Measurements from ENCODE around the gene NEK1. TPM values are rescaled to one million over a fixed set of nuclear protein-coding genes. Genes with fewer than 3 reads are reported as not detected.
"Not testable (repeated sequence)": the region's sequence is repeated elsewhere in the genome, so short reads cannot be mapped to it uniquely, and the experiment has no call there.

Gene NEK1
- polyA plus RNA-seq, 1 of the 3 experiments (the other 2 are of a cell fraction), result 2.0 TPM

DNA sequence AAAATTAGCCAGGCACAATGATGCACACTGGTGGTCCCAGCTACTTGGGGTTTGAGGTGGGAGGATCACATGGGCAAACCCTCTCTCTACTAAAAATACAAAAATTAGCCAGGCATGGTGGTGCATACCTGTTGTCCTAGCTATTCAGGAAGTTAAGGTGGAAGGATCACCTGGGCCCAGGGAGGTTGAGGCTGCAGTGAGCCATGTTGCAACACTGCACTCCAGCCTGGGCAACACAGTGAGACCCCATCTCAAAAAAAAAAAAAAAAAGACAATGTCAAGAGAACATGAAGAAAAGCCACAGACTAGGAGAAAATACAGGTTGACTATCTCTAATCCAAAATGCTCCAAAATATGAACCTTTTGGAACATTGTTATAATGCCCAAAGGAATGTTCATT is 153.8 kb downstream of the NEK1 start:
- Histone ChIP-seq H2AFZ (ENCODE audit: low read depth) (no peak overlapping the region), H3K79me2 (ENCODE audit: insufficient read depth) (no peaks in the 10 kb centered on the region)
- CTCF ChIA-PET, result no interaction called here

DNA sequence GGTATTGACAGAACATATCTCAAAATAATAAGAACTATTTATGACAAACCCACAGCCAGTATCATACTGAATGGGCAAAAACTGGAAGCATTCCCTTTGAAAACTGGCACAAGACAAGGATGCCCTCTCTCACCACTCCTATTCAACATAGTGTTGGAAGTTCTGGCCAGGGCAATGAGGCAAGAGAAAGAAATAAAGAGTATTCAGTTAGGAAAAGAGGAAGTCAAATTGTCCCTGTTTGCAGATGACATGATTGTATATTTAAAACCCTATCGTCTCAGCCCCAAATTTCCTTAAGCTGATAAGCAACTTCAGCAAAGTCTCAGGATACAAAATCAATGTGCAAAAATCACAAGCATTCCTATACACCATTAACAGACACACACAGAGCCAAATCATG is 159.7 kb downstream of the NEK1 start:
- H3K79me2 ChIP-seq (ENCODE audit: insufficient read depth); CTCF ChIA-PET; H3K27me3 ChIP-seq (ENCODE audit: insufficient read depth); POLR2A ChIA-PET; H3K4me2 ChIP-seq; H3K9ac ChIP-seq; H3K4me3 ChIP-seq (ENCODE audit: low read depth in 2 of 2, low read length in 1 of 2); H3K9me2 ChIP-seq; H3K4me1 ChIP-seq (ENCODE audit: control insufficient read depth in 1 of 2, insufficient read depth in 2 of 2, low read depth in 1 of 2, low read length in 1 of 2); DNase-seq; H4K20me1 ChIP-seq (ENCODE audit: insufficient read depth); H3F3A ChIP-seq (replicated peaks; ENCODE audit: insufficient read depth); H3K9me3 ChIP-seq; H2AFZ ChIP-seq (ENCODE audit: low read depth); H3K27ac ChIP-seq (ENCODE audit: low read depth in 2 of 2, low read length in 1 of 2): not testable (repeated sequence)
- peaks cover 0 to 13% of the 10 kb centered on the region in 2 experiments for H3K36me3 ChIP-seq (replicated peaks in 1 of 2; ENCODE audit: control insufficient read depth in 1 of 2, insufficient read depth in 2 of 2, low read length in 1 of 2)
- 90% methylated on average over 1 of the region's 1 CpG for WGBS (ENCODE audit: low lambda C conversion rate)

More for the DNA sequence above, 153.8 kb downstream of the NEK1 start:
- no peak for DNase-seq
- TF ChIP-seq GABPA (IDR thresholded peaks at IDR 0.05; ENCODE audit: low read depth), result no peak
- TF ChIP-seq YY1 (IDR thresholded peaks at IDR 0.05; ENCODE audit: low read depth), result no peak
- TF ChIP-seq TCF12 (IDR thresholded peaks at IDR 0.05), result no peak
- no peak for TF ChIP-seq POLR2AphosphoS5 (IDR thresholded peaks at IDR 0.05; ENCODE audit: low read depth, low read length)
- TF ChIP-seq SMC3 (IDR thresholded peaks at IDR 0.05; ENCODE audit: low read depth, low read length), result no peak
- Histone ChIP-seq H3K27me3 (ENCODE audit: insufficient read depth) (no peaks in the 10 kb centered on the region), H3K36me3 (replicated peaks in 1 of 2; ENCODE audit: control insufficient read depth in 1 of 2, insufficient read depth in 2 of 2, low read length in 1 of 2) (peaks cover 3 to 9% of the 10 kb centered on the region in 2 experiments), H3F3A (replicated peaks; ENCODE audit: insufficient read depth) (no peaks in the 10 kb centered on the region), H3K9me3 (no peaks in the 10 kb centered on the region), H3K4me1 (ENCODE audit: control insufficient read depth in 1 of 2, insufficient read depth in 2 of 2, low read depth in 1 of 2, low read length in 1 of 2) (peaks cover 0 to 4% of the 10 kb centered on the region in 2 experiments; a peak in 1 of 4 replicates), H3K27ac (ENCODE audit: low read depth in 2 of 2, low read length in 1 of 2) (no peak overlapping the region), H3K4me3 (ENCODE audit: low read depth in 2 of 2, low read length in 1 of 2) (no peak overlapping the region), H4K20me1 (ENCODE audit: insufficient read depth) (no peaks in the 10 kb centered on the region), H3K4me2 (no peak overlapping the region), H3K9me2 (no peaks in the 10 kb centered on the region), H3K9ac (no peak overlapping the region)
- POLR2A ChIA-PET, result no interaction called here

DNA sequence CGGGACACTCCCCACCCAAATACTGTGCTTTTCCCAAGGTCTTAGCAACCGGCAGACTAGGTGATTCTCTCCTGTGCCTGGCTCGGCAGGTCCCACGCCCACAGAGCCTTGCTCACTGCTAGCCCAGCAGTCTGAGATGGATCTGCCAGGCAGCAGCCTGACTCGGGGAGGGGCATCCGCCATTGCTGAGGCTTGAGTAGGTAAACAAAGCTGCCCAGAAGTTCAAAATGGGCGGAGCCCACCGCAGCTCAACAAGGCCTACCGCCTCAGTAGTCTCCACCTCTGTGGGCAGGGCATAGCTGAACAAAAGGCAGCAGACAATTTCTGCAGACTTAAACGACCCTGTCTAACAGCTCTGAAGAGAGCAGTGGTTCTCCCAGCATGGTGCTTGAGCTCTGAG is 163.4 kb downstream of the NEK1 start:
- H3K9me3 ChIP-seq; H3K9me2 ChIP-seq; H3K4me1 ChIP-seq (ENCODE audit: control insufficient read depth in 1 of 2, insufficient read depth in 2 of 2, low read depth in 1 of 2, low read length in 1 of 2); H3K4me3 ChIP-seq (ENCODE audit: low read depth in 2 of 2, low read length in 1 of 2); H3K27me3 ChIP-seq (ENCODE audit: insufficient read depth); H2AFZ ChIP-seq (ENCODE audit: low read depth); H3K4me2 ChIP-seq; H3K27ac ChIP-seq (ENCODE audit: low read depth in 2 of 2, low read length in 1 of 2); CTCF ChIA-PET; H3K9ac ChIP-seq; H3F3A ChIP-seq (replicated peaks; ENCODE audit: insufficient read depth); H3K79me2 ChIP-seq (ENCODE audit: insufficient read depth); DNase-seq; H4K20me1 ChIP-seq (ENCODE audit: insufficient read depth): not testable (repeated sequence)
- POLR2A ChIA-PET, result interaction anchor here (0.6 kb wide), 2 partner anchors 17 to 529 kb away, joined by 3 read pairs; no protein-coding TSS in a partner anchor
- peaks cover 0 to 20% of the 10 kb centered on the region in 2 experiments for H3K36me3 ChIP-seq (replicated peaks in 1 of 2; ENCODE audit: control insufficient read depth in 1 of 2, insufficient read depth in 2 of 2, low read length in 1 of 2)
- WGBS (ENCODE audit: low lambda C conversion rate), result 14% methylated on average over 1 of the region's 10 CpGs

DNA sequence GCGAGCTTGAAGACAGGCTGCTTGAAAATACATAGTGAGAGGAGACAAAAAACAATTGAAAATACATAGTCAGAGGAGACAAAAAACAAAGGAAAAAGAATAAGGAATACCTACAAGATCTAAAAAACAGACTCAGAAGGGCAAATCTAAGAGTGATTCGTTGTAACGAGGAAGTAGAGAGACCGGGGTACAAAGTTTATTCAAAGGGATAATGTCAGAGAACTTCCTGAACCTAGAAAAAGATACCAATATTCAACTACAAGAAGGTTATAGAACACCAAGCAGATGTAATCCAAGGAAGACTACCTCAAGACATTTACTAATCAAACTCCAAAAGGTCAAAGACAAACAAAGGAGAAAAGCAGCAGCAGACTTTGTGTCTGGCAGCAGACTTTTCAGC is 165.6 kb downstream of the NEK1 start:
- Histone ChIP-seq H3K79me2 (ENCODE audit: insufficient read depth) (no peaks in the 10 kb centered on the region), H3K4me2 (no peak overlapping the region), H3K9me2 (no peaks in the 10 kb centered on the region), H3K4me3 (ENCODE audit: low read depth in 2 of 2, low read length in 1 of 2) (no peak overlapping the region), H4K20me1 (ENCODE audit: insufficient read depth) (no peaks in the 10 kb centered on the region), H3K27me3 (ENCODE audit: insufficient read depth) (no peaks in the 10 kb centered on the region), H3K4me1 (ENCODE audit: control insufficient read depth in 1 of 2, insufficient read depth in 2 of 2, low read depth in 1 of 2, low read length in 1 of 2) (no peaks in the 10 kb centered on the region), H3K36me3 (replicated peaks in 1 of 2; ENCODE audit: control insufficient read depth in 1 of 2, insufficient read depth in 2 of 2, low read length in 1 of 2) (peaks cover 0 to 27% of the 10 kb centered on the region in 2 experiments), H3K9ac (no peak overlapping the region), H3F3A (replicated peaks; ENCODE audit: insufficient read depth) (no peaks in the 10 kb centered on the region), H3K9me3 (peaks cover 11% of the 10 kb centered on the region; the same call in 1 of the 2 replicates), H3K27ac (ENCODE audit: low read depth in 2 of 2, low read length in 1 of 2) (no peak overlapping the region), H2AFZ (ENCODE audit: low read depth) (no peak overlapping the region)
- 97% methylated on average over 4 of the region's 4 CpGs for WGBS (ENCODE audit: low lambda C conversion rate)
- ChIA-PET CTCF (no interaction called here), POLR2A (no interaction called here)
- TF ChIP-seq, protein P1, sequence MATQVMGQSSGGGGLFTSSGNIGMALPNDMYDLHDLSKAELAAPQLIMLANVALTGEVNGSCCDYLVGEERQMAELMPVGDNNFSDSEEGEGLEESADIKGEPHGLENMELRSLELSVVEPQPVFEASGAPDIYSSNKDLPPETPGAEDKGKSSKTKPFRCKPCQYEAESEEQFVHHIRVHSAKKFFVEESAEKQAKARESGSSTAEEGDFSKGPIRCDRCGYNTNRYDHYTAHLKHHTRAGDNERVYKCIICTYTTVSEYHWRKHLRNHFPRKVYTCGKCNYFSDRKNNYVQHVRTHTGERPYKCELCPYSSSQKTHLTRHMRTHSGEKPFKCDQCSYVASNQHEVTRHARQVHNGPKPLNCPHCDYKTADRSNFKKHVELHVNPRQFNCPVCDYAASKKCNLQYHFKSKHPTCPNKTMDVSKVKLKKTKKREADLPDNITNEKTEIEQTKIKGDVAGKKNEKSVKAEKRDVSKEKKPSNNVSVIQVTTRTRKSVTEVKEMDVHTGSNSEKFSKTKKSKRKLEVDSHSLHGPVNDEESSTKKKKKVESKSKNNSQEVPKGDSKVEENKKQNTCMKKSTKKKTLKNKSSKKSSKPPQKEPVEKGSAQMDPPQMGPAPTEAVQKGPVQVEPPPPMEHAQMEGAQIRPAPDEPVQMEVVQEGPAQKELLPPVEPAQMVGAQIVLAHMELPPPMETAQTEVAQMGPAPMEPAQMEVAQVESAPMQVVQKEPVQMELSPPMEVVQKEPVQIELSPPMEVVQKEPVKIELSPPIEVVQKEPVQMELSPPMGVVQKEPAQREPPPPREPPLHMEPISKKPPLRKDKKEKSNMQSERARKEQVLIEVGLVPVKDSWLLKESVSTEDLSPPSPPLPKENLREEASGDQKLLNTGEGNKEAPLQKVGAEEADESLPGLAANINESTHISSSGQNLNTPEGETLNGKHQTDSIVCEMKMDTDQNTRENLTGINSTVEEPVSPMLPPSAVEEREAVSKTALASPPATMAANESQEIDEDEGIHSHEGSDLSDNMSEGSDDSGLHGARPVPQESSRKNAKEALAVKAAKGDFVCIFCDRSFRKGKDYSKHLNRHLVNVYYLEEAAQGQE (IDR thresholded peaks at IDR 0.05; ENCODE audit: low read depth, low read length), result no peak
- TF ChIP-seq RAD21 (IDR thresholded peaks at IDR 0.05; ENCODE audit: low read length), result no peak
- TF ChIP-seq RFX5 (IDR thresholded peaks at IDR 0.05; ENCODE audit: low read length), result no peak
- DNase-seq, result no peak
